ENCODE measurements around the gene CUL5.
"Not testable (repeated sequence)": the region's sequence is repeated elsewhere in the genome, so short reads cannot be mapped to it uniquely, and the experiment has no call there.

The CUL5 gene

GRCh38 chr11:108025387-108026080 is 16.8 kb downstream of the CUL5 start:
- no peak for DNase-seq

DNA sequence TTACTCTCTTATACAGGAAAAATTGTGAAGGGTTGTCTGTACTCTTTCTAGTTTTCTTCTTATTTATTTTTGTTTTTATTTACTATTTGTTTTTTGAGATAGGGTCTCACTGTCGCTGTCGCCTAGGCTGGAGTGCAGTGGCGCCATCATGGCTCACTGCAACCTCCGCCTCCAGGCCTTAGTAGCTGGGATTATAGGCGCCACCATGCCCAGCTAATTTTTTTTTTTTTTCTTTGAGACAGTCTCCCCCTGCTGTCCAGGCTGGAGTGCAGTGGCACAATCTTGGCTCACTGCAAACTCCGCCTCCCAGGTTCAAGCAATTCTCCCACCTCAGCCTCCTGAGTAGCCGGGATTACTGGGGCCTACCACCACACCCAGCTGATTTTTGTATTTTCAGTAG is 18.4 kb downstream of the CUL5 start:
- DNase-seq = no peak

DNA sequence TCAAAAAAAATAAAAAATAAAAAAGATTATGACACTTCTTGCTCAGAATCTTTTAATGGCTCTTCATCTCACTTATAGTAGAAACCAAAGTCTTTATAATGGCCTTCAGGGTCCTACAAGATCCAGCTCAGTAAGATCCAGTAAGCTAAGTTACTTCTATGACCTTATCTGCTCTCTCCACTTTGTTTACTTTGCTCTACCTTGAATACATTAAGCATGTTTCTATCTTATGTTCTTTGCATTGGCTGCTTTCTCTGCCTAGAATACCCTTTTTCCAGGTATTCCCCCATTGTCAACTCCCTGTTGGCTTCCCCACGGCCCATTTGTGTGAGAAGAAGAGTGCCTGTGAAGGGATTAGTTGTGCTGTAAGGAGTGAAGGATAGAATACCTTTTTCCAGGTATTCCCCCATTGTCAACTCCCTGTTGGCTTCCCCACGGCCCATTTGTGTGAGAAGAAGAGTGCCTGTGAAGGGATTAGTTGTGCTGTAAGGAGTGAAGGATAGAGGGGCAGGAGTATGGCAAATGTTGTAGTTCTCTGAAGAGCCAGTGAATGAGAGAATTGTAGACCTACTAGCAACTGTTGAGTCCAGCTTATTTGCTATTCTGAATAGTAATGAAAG is 20.2 kb downstream of the CUL5 start:
- DNase-seq = not testable (repeated sequence)

GRCh38 chr11:108031604-108032003 is 22.9 kb downstream of the CUL5 start:
- not testable (repeated sequence) for DNase-seq

DNA sequence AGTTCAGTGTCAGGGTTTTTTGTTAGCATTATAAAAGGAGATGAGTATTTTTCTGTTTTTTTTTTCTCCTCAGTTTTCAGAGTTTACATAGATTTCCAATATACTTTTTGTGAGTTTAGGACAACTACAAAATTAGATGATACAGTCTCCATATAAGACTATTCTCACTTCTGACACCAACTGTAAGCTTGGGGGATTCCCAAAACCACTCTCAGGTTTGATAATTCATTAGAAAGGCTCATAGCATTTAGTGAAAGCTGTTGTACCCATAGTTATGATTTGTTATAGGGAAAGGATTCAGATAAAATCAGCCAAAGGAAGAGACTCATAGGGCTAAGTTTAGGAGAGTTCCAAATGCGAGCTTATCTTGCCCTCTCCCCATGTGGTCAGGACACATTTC is 24.1 kb downstream of the CUL5 start:
- DNase-seq = no peak

DNA sequence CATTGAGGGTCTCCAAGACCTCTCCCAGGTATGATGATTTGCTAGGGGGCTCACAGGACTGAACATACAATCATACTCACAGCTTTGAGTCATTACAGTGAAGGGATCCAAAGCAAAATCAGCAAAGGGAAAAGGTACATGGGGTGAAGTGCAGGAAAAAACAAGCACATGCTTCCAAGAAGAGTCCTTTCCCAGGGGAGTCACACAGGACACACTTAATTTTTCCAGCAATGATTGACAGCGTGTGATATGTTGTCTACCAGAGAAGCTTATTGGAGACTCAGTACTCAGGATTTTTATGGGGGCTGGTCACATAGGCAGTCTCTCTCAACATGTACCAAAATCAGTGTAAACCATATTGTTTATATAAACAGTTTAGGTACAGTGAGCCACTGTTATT is 25.3 kb downstream of the CUL5 start:
- DNase-seq = no peak

GRCh38 chr11:108034952-108035351 is 26.3 kb downstream of the CUL5 start:
- DNase-seq = no peak

DNA sequence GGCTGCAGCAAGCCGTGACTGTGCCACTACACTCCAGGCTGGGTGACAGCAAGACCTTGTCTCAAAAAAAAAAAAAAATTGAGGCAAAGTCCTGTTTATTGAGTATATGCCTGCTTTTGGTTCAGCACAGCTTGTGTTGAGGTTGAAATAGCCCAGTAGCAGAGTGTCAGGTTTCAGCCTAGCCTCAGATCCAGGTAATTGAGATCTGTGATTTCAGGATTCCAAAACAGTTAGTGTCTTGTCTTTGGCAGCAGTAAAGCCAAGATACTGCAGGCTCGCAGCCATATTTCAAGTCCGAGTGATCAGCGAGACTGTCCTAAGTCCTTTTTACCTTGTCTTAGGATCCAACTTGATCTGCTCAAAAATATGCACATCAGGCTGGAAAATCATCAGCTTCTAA is 27.0 kb downstream of the CUL5 start:
- DNase-seq = no peak

DNA sequence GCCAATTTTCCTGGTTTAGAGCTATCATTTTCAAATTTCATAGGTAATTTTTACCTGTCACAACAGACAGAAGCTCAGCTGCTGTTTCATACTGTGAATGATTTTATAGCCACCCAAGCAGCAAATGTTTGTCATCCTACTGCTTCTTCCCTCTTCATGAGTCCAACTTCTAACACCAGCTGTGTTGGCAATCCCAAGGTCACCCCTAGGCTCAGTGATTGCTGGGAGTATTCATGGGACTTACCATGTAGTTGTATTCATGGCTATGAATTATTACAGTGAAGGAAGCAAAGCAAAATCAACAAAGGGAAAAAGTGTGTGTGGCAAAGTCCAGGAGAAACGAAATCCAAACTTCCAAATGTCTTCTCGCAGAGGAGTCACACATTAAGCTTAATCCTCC is 28.5 kb downstream of the CUL5 start:
- DNase-seq = no peak

DNA sequence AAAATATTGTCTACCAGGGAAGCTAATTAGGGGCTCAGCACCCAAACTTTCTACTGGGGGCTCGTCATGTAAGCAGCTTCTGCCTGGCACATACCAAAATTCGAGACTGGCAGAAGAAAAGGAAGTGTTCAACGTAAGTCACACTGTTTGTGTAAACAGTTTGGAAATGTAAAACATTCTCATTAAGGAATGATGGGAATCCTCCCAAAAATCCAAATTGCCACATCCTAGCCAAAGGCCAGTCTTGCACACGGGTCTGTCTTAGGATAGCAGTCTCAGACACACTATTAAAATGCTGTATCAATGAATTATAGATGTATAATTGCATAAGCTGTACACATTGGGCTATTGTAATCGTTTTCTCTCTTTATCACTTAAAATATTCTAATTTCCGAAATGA is 28.9 kb downstream of the CUL5 start:
- no peak for DNase-seq

DNA sequence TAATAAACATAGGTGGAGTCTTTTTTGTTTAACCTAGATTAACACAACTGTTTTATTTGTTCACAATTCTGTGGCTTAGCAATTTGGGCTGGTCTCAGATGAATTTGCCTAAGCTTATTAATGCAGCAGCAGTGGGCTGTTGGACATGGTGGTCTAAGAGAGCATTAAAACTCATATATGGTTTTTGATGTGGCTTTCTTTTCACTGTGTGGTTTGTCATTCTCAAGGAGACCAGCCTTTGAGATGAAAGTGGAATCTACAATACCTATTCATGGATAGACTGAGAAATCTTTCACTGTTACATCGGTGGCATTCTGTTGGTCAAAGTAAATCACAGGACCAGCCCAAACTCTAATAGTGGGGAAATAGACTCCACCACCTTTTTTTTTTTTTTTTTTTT is 39.6 kb downstream of the CUL5 start:
- DNase-seq = no peak

- no peak for DNase-seq
Observed at GRCh38 chr11:108062336-108062735, 53.6 kb downstream of the CUL5 start.

DNA sequence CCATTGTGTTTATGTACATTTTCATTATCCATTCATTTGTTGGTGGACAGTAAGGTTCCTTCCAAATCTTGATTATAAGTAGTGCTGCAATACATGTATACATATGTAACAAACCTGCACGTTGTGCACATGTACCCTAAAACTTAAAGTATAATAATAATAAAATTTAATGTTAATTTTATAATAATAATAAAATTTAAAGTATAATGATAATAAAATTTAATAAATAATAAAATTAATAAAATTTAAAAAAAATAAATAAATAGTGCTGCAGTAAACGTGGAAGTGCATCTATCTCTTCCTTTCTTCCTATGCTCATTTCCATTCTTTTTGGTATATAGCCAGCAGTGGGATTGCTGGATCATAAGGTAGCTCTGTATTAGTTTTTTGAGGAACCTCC is 54.7 kb downstream of the CUL5 start:
- DNase-seq = no peak

GRCh38 chr11:108069947-108070346 is 61.2 kb downstream of the CUL5 start:
- DNase-seq = no peak

- peak; percentile 46 for DNase-seq
Observed at GRCh38 chr11:108084811-108085210, 76.1 kb downstream of the CUL5 start.

GRCh38 chr11:108085672-108086071 is 77.0 kb downstream of the CUL5 start:
- no peak for DNase-seq

DNA sequence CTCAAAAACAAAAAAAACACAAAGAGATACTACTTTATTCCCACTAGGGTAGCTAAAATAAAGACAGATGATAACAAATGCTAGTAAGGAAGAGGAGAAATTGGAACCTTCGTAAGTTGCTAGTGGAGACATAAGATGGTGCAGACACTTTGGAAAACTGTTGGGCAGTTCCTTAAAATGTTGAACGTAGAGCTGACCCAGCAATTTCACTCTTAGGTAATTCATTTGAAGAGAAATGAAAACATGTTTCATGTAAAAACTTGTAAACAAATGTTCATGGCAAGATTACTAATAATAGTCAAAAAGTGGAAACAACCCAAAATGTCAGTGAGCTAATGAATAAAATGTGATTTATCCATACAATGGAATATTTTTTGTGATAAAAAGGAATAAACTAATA is 83.4 kb downstream of the CUL5 start:
- no peak for DNase-seq

GRCh38 chr11:108093128-108093904 is 84.6 kb downstream of the CUL5 start:
- DNase-seq = no peak

GRCh38 chr11:108097179-108097578 is 88.5 kb downstream of the CUL5 start:
- no peak for DNase-seq

- DNase-seq = no peak
Observed at GRCh38 chr11:108101090-108101775, 92.5 kb downstream of the CUL5 start.

DNA sequence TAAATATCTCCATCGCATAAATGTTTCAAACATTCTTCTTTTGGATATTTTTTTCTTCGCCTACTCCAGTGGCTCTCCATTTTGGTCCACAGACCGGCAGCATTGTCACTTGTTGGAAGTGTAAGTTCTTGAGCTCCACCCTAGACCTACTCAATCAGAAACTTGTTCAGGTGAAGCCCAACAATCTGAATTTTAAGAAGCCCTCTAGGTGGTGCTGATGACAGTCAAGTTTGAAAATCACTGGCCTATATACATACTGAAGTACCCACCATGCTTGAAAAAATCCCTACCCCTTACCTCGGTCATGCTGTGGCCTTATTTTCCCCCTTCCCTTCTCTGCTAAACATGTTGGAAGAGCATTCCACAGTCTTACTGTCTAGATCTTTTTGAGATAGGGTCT is 102.4 kb downstream of the CUL5 start:
- DNase-seq = no peak

DNA sequence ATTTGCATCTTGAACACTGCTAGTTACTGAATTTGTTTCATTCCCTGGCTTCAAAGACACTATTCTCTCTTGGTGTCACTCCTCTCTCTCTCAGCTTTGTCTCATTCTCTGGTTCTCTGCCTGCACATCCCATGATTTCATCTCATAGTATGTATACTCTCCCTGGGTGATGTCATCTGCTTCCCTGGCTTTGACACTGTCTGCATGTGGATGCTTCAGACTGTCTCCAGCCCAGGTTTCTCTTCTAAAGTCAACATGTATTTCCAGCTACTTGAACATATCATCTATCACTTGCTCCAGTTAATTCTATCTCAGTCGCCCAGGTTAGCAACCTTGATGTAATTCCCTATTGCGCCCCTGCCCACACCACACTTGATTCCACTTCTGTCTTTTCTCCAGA is 103.4 kb downstream of the CUL5 start:
- DNase-seq = peak; percentile 59

DNA sequence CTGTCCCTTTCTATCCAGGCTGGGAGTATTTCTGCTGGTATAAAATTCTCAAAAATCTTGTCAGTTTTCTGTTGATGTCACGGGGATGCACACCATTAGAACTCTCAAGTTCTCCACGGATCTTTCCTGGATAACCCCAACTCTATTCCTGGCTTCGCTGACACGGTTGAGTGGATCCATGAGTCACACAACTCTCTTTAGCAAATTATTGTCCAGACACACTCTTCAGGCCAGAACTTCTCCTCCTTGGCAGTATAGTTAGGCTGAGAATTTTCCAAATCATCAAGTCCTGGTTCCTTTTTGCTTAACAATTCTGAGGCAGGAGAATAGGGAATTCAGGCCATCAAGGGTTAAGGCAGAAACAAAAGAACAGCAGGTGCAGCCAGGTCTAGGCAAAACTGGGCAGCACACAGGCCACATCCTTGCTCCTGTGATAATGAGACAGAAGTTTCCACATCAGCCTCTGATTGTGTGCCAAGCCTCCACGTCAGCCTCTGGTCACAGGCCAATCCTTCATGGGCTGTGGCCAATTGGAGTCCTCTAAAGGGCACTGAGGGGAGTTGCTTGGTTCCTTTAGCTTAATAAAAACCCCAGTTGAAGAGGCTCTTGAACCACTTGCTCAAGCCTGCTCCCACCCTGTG is 106.9 kb downstream of the CUL5 start:
- peak; percentile 95 for DNase-seq
